HEK293T (cell line): ENCODE data around the gene SPATA13.

ENCODE experiments used
- CTCF ChIA-PET: fragments of 350-600 bp; formaldehyde crosslinking; extraction: SDS; loops from one replicate; lab custom pipeline; 2021; ENCODE audit warnings: antibody characterized with exemption, inconsistent platforms; lab: Yijun Ruan, JAX
- POLR2A ChIA-PET: fragments of 350-600 bp; formaldehyde crosslinking; extraction: SDS; loops from one replicate; lab custom pipeline; 2020; ENCODE audit warnings: antibody characterized with exemption, inconsistent platforms; lab: Yijun Ruan, JAX
- DNase-seq: peaks from one replicate; pipeline ENCODE4 v3.0.0; 2012; ENCODE audit warnings: mixed read lengths; ENCODE audit errors: extremely low spot score
- ARNT ChIP-seq: fragments of 450-650 bp; IDR thresholded peaks from 2 replicates; pipeline ENCODE4 v1.6.1; 2017; ENCODE audit warnings: mild to moderate bottlenecking
- BHLHE40 ChIP-seq: fragments of 450-650 bp; IDR thresholded peaks from 2 replicates; pipeline ENCODE4 v1.6.1; 2016; ENCODE audit warnings: mild to moderate bottlenecking, moderate library complexity, borderline replicate concordance
- CTBP1 ChIP-seq: fragments of 450-650 bp; IDR thresholded peaks from 2 replicates; pipeline ENCODE4 v1.6.1; 2016; ENCODE audit warnings: borderline replicate concordance
- ELF4 ChIP-seq: fragments of 450-650 bp; IDR thresholded peaks from 2 replicates; pipeline ENCODE4 v1.6.1; 2017; ENCODE audit warnings: antibody characterized with exemption
- FOXA1 ChIP-seq: fragments of 450-650 bp; IDR thresholded peaks from 2 replicates; pipeline ENCODE4 v1.6.1; 2016; ENCODE audit warnings: mild to moderate bottlenecking
- FOXK2 ChIP-seq: fragments of 450-650 bp; IDR thresholded peaks from 2 replicates; pipeline ENCODE4 v1.6.1; 2016; ENCODE audit warnings: mild to moderate bottlenecking
- FOXM1 ChIP-seq: fragments of 450-650 bp; IDR thresholded peaks from 2 replicates; pipeline ENCODE4 v1.6.1; 2017; ENCODE audit warnings: mild to moderate bottlenecking, borderline replicate concordance
- HDGF ChIP-seq: fragments of 450-650 bp; IDR thresholded peaks from 2 replicates; pipeline ENCODE4 v1.6.1; 2017; ENCODE audit warnings: antibody characterized with exemption, borderline replicate concordance
- L3MBTL2 ChIP-seq: fragments of 450-650 bp; conservative IDR thresholded peaks from 2 replicates; pipeline ENCODE4 v1.6.1; 2016; ENCODE audit warnings: mild to moderate bottlenecking
- LEF1 ChIP-seq: fragments of 450-650 bp; IDR thresholded peaks from 2 replicates; pipeline ENCODE4 v1.6.1; 2017; ENCODE audit warnings: mild to moderate bottlenecking, borderline replicate concordance
- NFRKB ChIP-seq: fragments of 450-650 bp; IDR thresholded peaks from 2 replicates; pipeline ENCODE4 v1.6.1; 2016; ENCODE audit warnings: mild to moderate bottlenecking, moderate library complexity
- PKNOX1 ChIP-seq: fragments of 450-650 bp; IDR thresholded peaks from 2 replicates; pipeline ENCODE4 v1.6.1; 2016
- SP1 ChIP-seq: fragments of 450-650 bp; IDR thresholded peaks from 2 replicates; pipeline ENCODE4 v1.6.1; 2017
- SUZ12 ChIP-seq: fragments of 450-650 bp; IDR thresholded peaks from 2 replicates; pipeline ENCODE4 v1.6.1; 2016; ENCODE audit warnings: mild to moderate bottlenecking
- TARDBP ChIP-seq: fragments of 450-650 bp; IDR thresholded peaks from 2 replicates; pipeline ENCODE4 v1.6.1; 2016
- ZNF384 ChIP-seq: fragments of 450-650 bp; IDR thresholded peaks from 2 replicates; pipeline ENCODE4 v1.6.1; 2016

Gene SPATA13

DNA sequence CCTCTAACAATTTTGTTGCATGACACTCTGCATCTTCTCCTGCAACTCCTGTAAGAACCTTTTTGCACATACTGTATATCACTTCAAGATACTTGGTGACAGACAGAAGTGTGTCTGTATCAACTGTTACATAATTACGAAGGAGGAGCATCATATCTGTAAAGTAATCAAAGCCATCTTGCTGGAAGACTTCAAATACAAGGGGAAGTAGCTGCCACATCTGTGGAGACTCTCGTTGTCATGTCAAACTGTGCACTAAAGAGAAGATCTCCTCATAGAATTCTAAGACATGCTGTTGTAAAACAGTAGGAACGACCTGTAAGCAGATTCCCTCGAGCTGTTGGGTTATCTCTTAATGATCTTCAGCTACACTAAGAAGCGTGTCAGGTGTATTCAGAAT is 38.0 kb upstream of the SPATA13 start:
- no peak for DNase-seq
- POLR2A ChIA-PET: no interaction called here
- TF ChIP-seq BHLHE40: no peak
- no peak for TF ChIP-seq NFRKB
- no peak for TF ChIP-seq ELF4
- TF ChIP-seq L3MBTL2: no peak
- no peak for TF ChIP-seq ARNT
- no peak for TF ChIP-seq FOXK2
- TF ChIP-seq CTBP1: no peak
- TF ChIP-seq PKNOX1: no peak
- no peak for TF ChIP-seq LEF1
- TF ChIP-seq SUZ12: no peak
- TF ChIP-seq FOXA1: no peak
- TF ChIP-seq HDGF: no peak
- TF ChIP-seq ZNF384: no peak
- no peak for TF ChIP-seq SP1
- TF ChIP-seq TARDBP: no peak
- no peak for TF ChIP-seq FOXM1
- CTCF ChIA-PET: no interaction called here

DNA sequence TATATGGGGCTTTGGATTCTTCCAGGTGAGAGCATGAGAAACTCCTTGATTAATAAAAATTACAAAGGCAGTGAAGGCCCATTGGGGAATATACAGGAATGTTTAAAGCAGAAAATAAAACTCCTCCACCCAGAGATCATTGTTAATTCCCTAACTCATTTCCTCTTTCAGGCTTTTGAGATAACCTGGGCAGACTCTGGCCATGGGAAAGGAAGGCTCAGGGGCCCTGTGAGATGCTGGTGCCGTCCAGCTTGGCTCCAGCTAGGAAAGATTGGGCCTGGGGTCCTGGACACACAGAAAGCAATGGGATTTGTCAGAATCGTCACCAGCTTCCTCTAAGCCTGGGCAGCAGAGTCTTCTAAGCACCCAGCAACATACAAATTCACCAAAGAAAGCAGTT is 36.8 kb upstream of the SPATA13 start:
- TF ChIP-seq BHLHE40 (no peak), NFRKB (no peak), SUZ12 (no peak), PKNOX1 (no peak), FOXM1 (no peak), L3MBTL2 (no peak), CTBP1 (no peak), FOXA1 (no peak), ARNT (no peak), ELF4 (no peak), SP1 (no peak), HDGF (no peak), LEF1 (no peak), TARDBP (no peak), ZNF384 (no peak), FOXK2 (no peak)
- CTCF ChIA-PET: no interaction called here
- POLR2A ChIA-PET: no interaction called here
- DNase-seq: no peak

DNA sequence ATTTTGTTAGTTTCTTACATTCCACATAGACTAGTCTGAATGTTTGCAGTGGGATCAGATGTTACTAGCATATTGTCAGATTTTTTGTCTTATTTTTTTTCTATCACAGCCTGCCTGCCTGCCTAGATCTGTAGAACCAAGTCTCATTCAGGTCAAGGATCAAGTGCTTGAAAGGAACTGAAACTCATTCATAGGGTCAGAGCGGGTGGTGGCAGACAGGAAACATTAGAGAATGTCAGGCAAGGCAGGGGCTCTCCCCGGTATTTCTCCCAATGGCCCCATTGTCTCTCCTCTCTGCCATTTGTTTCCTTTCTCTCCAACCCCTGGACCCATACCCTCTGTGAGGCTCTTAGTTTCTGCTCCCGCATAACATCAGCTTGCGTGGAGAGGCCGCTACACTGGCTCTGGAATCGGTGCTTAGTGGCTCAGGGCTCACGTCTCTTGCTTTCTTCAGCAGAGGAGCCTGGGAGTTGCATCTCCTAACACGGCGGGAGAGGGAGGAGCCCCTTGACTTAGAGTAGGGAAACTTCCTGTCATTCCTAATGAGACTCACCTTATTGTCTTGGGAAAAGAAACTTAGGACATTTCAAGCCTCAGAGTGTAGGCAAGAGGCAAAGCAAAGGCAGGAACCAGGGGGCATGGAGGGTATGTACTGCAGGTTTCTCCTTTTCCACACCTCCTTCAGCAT is 35.6 kb upstream of the SPATA13 start:
- CTCF ChIA-PET: no interaction called here
- POLR2A ChIA-PET: no interaction called here
- no peak for TF ChIP-seq LEF1
- TF ChIP-seq TARDBP: no peak
- no peak for TF ChIP-seq ZNF384
- TF ChIP-seq HDGF: no peak
- TF ChIP-seq NFRKB: no peak
- no peak for TF ChIP-seq L3MBTL2
- TF ChIP-seq CTBP1: no peak
- TF ChIP-seq PKNOX1: no peak
- no peak for TF ChIP-seq BHLHE40
- TF ChIP-seq SUZ12: no peak
- TF ChIP-seq FOXK2: no peak
- no peak for DNase-seq

DNA sequence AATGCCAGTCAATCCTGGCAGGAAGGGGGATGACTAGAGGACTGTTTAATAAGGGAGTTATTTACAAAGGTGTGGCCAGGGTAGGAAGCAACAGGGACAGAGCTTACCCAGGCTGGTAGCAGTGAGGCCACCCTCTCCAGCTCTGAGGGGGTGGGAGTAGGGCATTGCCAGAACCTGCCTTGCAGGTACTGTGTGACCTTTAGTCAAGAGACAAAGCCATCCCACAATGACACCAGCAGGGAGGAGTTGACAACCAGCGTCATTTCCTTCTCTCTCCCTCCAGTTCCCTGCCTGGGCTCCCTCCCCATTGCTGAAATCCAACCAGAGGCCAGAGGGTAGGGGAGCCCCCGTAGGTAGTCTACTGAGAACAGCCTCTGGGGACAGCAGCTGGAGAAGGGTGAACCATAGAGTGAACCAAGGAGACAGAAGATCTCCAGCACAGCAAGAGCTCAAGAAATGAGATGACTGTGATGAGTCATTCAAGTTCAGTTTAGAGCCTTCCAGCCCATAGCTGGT is 33.3 kb upstream of the SPATA13 start:
- DNase-seq: no peak
- ChIA-PET POLR2A (no interaction called here), CTCF (no interaction called here)
- TF ChIP-seq ELF4 (no peak), PKNOX1 (no peak), HDGF (no peak), SUZ12 (no peak), FOXA1 (no peak), ARNT (no peak), NFRKB (no peak), TARDBP (no peak), SP1 (no peak), FOXM1 (no peak), CTBP1 (no peak), FOXK2 (no peak), BHLHE40 (no peak), ZNF384 (no peak), L3MBTL2 (no peak), LEF1 (no peak)

DNA sequence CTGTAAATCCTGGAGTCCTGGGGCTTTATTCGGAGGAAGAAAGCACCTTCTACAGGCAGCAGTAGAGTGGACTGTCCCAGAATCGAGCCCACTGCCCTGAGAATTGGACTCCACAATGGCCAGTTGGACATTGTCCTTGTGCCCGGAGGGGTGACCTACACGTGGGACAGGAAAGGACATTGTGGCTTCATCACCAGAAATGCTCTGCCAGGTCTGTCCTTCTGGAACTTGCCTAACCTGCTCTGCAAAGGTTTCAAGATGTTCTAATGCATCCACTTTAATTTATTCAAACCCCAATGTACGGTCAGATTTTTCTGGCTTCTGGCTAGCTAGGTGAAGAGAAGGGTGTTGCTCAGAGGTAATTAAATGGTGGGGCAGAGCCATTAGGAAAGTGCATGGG is 32.4 kb upstream of the SPATA13 start:
- no peak for DNase-seq
- ChIA-PET CTCF (no interaction called here), POLR2A (no interaction called here)
- no peak for TF ChIP-seq ZNF384
- no peak for TF ChIP-seq FOXA1
- no peak for TF ChIP-seq NFRKB
- no peak for TF ChIP-seq FOXK2
- no peak for TF ChIP-seq PKNOX1
- no peak for TF ChIP-seq ELF4
- no peak for TF ChIP-seq SP1
- no peak for TF ChIP-seq BHLHE40
- TF ChIP-seq L3MBTL2: no peak
- no peak for TF ChIP-seq TARDBP
- TF ChIP-seq LEF1: no peak
- TF ChIP-seq FOXM1: no peak
- TF ChIP-seq CTBP1: no peak
- TF ChIP-seq HDGF: no peak
